C4-2B (cell line): Measurements from ENCODE around the gene CUX1.

Experiments
- CTCF ChIP-seq: fragments of 450-650 bp; conservative IDR thresholded peaks from 2 replicates; pipeline ENCODE4 v1.5.1; 2017; ENCODE audit warnings: mild to moderate bottlenecking
- ZFX ChIP-seq: fragments of 450-650 bp; IDR thresholded peaks from 2 replicates; pipeline ENCODE4 v1.6.1; 2017

GRCh38 chr7:102305414-102306268 is 488.2 kb downstream of the CUX1 start:
- TF ChIP-seq CTCF (no peak), ZFX (no peak)
